ENCODE measurements around the gene NCK1. TPM values are rescaled to one million over a fixed set of nuclear protein-coding genes. Genes with fewer than 3 reads are reported as not detected.
"Not testable (repeated sequence)": the region's sequence is repeated elsewhere in the genome, so short reads cannot be mapped to it uniquely, and the experiment has no call there.

The NCK1 gene
- total RNA-seq, 2 donors from 2014 or later = 41.2 to 63.6 TPM

- H3K27me3 Mint-ChIP-seq = no peaks in the 10 kb centered on the region
- ATAC-seq = peak in 1 of 2 donors; percentile 38
These were observed 23.6 kb downstream of the NCK1 start for GRCh38 chr3:136885357-136886213.

GRCh38 chr3:136889947-136890346 is 27.9 kb downstream of the NCK1 start:
- DNase-seq (ENCODE audit: low spot score) (no peak), ATAC-seq (no peak)
- Mint-ChIP-seq H3K27me3 (no peaks in the 10 kb centered on the region), H3K36me3 (peaks cover 6% of the 10 kb centered on the region), H3K9me3 (no peaks in the 10 kb centered on the region), H3K4me1 (ENCODE audit: low read depth in 2 of 2) (peaks cover 65 to 72% of the 10 kb centered on the region in 2 donors), H3K4me3 (no peak overlapping the region), H3K27ac (no peak overlapping the region)

More at GRCh38 chr3:136885357-136886213, 23.6 kb downstream of the NCK1 start:
- Mint-ChIP-seq H3K4me1 (ENCODE audit: low read depth in 2 of 2) (peaks cover 58 to 74% of the 10 kb centered on the region in 2 donors), H3K27ac (peak overlapping the region; percentile 68 to 77), H3K9me3 (peaks cover 5% of the 10 kb centered on the region), H3K4me3 (peak overlapping the region; percentile 69), H3K36me3 (peaks cover 1% of the 10 kb centered on the region)
- no peak for DNase-seq (ENCODE audit: low spot score)

GRCh38 chr3:136891934-136892855 is 30.2 kb downstream of the NCK1 start:
- H3K4me3 Mint-ChIP-seq = no peak overlapping the region
- DNase-seq (ENCODE audit: low spot score) (no peak), ATAC-seq (no peak)
- peaks cover 56 to 60% of the 10 kb centered on the region in 2 donors for H3K4me1 Mint-ChIP-seq (ENCODE audit: low read depth in 2 of 2)
- no peaks in the 10 kb centered on the region for H3K9me3 Mint-ChIP-seq
- peak overlapping the region; percentile 14 to 38 for H3K27ac Mint-ChIP-seq
- H3K27me3 Mint-ChIP-seq = no peaks in the 10 kb centered on the region
- H3K36me3 Mint-ChIP-seq = peaks cover 6% of the 10 kb centered on the region

GRCh38 chr3:136893848-136894443 is 31.9 kb downstream of the NCK1 start:
- H3K4me1 Mint-ChIP-seq (ENCODE audit: low read depth in 2 of 2) = peaks cover 52 to 54% of the 10 kb centered on the region in 2 donors

GRCh38 chr3:136897171-136897570 is 35.2 kb downstream of the NCK1 start:
- Mint-ChIP-seq H3K36me3 (peaks cover 22% of the 10 kb centered on the region), H3K4me1 (ENCODE audit: low read depth in 2 of 2) (peaks cover 62 to 63% of the 10 kb centered on the region in 2 donors)
- H3K9me3 Mint-ChIP-seq; H3K27me3 Mint-ChIP-seq; ATAC-seq; H3K27ac Mint-ChIP-seq; H3K4me3 Mint-ChIP-seq; DNase-seq (ENCODE audit: low spot score): not testable (repeated sequence)

More at GRCh38 chr3:136893848-136894443, 31.9 kb downstream of the NCK1 start:
- ATAC-seq (no peak), DNase-seq (ENCODE audit: low spot score) (no peak)
- Mint-ChIP-seq H3K27me3 (no peaks in the 10 kb centered on the region), H3K36me3 (peaks cover 6% of the 10 kb centered on the region), H3K4me3 (no peak overlapping the region), H3K9me3 (no peaks in the 10 kb centered on the region), H3K27ac (peak overlapping the region in 1 of 2 donors; percentile 23)

GRCh38 chr3:136898549-136898948 is 36.5 kb downstream of the NCK1 start:
- Mint-ChIP-seq H3K4me3 (no peak overlapping the region), H3K36me3 (peaks cover 29% of the 10 kb centered on the region), H3K27ac (peak overlapping the region in 1 of 2 donors; percentile 39), H3K9me3 (no peaks in the 10 kb centered on the region), H3K4me1 (ENCODE audit: low read depth in 2 of 2) (peaks cover 56 to 61% of the 10 kb centered on the region in 2 donors), H3K27me3 (no peaks in the 10 kb centered on the region)
- ATAC-seq (no peak), DNase-seq (ENCODE audit: low spot score) (no peak)

GRCh38 chr3:136898954-136899353 is 36.9 kb downstream of the NCK1 start:
- peaks cover 33% of the 10 kb centered on the region for H3K36me3 Mint-ChIP-seq
- H3K27ac Mint-ChIP-seq = peak overlapping the region in 1 of 2 donors; percentile 39
- H3K4me3 Mint-ChIP-seq = no peak overlapping the region
- H3K9me3 Mint-ChIP-seq = no peaks in the 10 kb centered on the region
- ATAC-seq (no peak), DNase-seq (ENCODE audit: low spot score) (no peak)
- H3K27me3 Mint-ChIP-seq = no peaks in the 10 kb centered on the region
- peaks cover 55 to 57% of the 10 kb centered on the region in 2 donors for H3K4me1 Mint-ChIP-seq (ENCODE audit: low read depth in 2 of 2)

- peak overlapping the region; percentile 4 for H3K4me3 Mint-ChIP-seq
- DNase-seq (ENCODE audit: low spot score) = no peak
- H3K36me3 Mint-ChIP-seq = peaks cover 34% of the 10 kb centered on the region
- no peaks in the 10 kb centered on the region for H3K27me3 Mint-ChIP-seq
- H3K4me1 Mint-ChIP-seq (ENCODE audit: low read depth in 2 of 2) = peaks cover 50 to 54% of the 10 kb centered on the region in 2 donors
- H3K9me3 Mint-ChIP-seq = no peaks in the 10 kb centered on the region
- H3K27ac Mint-ChIP-seq = peak overlapping the region; percentile 11 to 36
- peak in 1 of 2 donors; percentile 46 for ATAC-seq
These were observed 37.7 kb downstream of the NCK1 start for GRCh38 chr3:136899622-136900158.

GRCh38 chr3:136900694-136901093 is 38.7 kb downstream of the NCK1 start:
- not testable (repeated sequence) for DNase-seq (ENCODE audit: low spot score); H3K9me3 Mint-ChIP-seq; ATAC-seq; H3K27me3 Mint-ChIP-seq
- Mint-ChIP-seq H3K4me3 (peak overlapping the region; percentile 4), H3K27ac (peak overlapping the region; percentile 11 to 36), H3K36me3 (peaks cover 35% of the 10 kb centered on the region), H3K4me1 (ENCODE audit: low read depth in 2 of 2) (peaks cover 50 to 60% of the 10 kb centered on the region in 2 donors)

- H3K4me1 Mint-ChIP-seq (ENCODE audit: low read depth in 2 of 2) = peaks cover 50 to 61% of the 10 kb centered on the region in 2 donors
- no peak overlapping the region for H3K4me3 Mint-ChIP-seq
- peak overlapping the region; percentile 11 to 36 for H3K27ac Mint-ChIP-seq
These were observed 39.4 kb downstream of the NCK1 start for GRCh38 chr3:136901391-136901790.

GRCh38 chr3:136902530-136902929 is 40.5 kb downstream of the NCK1 start:
- H3K27me3 Mint-ChIP-seq; H3K9me3 Mint-ChIP-seq; DNase-seq (ENCODE audit: low spot score); H3K4me3 Mint-ChIP-seq; ATAC-seq: not testable (repeated sequence)
- Mint-ChIP-seq H3K27ac (peak overlapping the region in 1 of 2 donors; percentile 23), H3K36me3 (peaks cover 40% of the 10 kb centered on the region), H3K4me1 (ENCODE audit: low read depth in 2 of 2) (peaks cover 61 to 72% of the 10 kb centered on the region in 2 donors)

More at GRCh38 chr3:136901391-136901790, 39.4 kb downstream of the NCK1 start:
- no peak for ATAC-seq
- DNase-seq (ENCODE audit: low spot score) = no peak
- Mint-ChIP-seq H3K9me3 (no peaks in the 10 kb centered on the region), H3K27me3 (no peaks in the 10 kb centered on the region), H3K36me3 (peaks cover 40% of the 10 kb centered on the region)

GRCh38 chr3:136903899-136904298 is 41.9 kb downstream of the NCK1 start:
- ATAC-seq (no peak), DNase-seq (ENCODE audit: low spot score) (no peak)
- H3K4me1 Mint-ChIP-seq (ENCODE audit: low read depth in 2 of 2) = peaks cover 67 to 78% of the 10 kb centered on the region in 2 donors
- H3K27ac Mint-ChIP-seq = peak overlapping the region in 1 of 2 donors; percentile 22
- H3K9me3 Mint-ChIP-seq = no peaks in the 10 kb centered on the region
- H3K4me3 Mint-ChIP-seq = no peak overlapping the region
- H3K27me3 Mint-ChIP-seq = no peaks in the 10 kb centered on the region
- H3K36me3 Mint-ChIP-seq = peaks cover 40% of the 10 kb centered on the region

GRCh38 chr3:136904746-136905145 is 42.7 kb downstream of the NCK1 start:
- ATAC-seq = no peak
- no peaks in the 10 kb centered on the region for H3K9me3 Mint-ChIP-seq
- H3K4me1 Mint-ChIP-seq (ENCODE audit: low read depth in 2 of 2) = peaks cover 70 to 80% of the 10 kb centered on the region in 2 donors
- H3K27me3 Mint-ChIP-seq = no peaks in the 10 kb centered on the region
- H3K27ac Mint-ChIP-seq = no peak overlapping the region
- H3K4me3 Mint-ChIP-seq = no peak overlapping the region
- DNase-seq (ENCODE audit: low spot score) = no peak
- H3K36me3 Mint-ChIP-seq = peaks cover 35% of the 10 kb centered on the region
